Measurements from ENCODE around the gene FGF22. TPM values are rescaled to one million over a fixed set of nuclear protein-coding genes. Genes with fewer than 3 reads are reported as not detected.

Gene FGF22
- polyA plus RNA-seq, 1 donor from 2014 or later, result 0.48 TPM

GRCh38 chr19:640606-641189, 1.0 kb downstream of the FGF22 start:
- Histone ChIP-seq H3F3A (ENCODE audit: insufficient read depth, low read length, poor library complexity, severe bottlenecking) (no peaks in the 10 kb centered on the region), H3K9me3 (ENCODE audit: low read length) (no peaks in the 10 kb centered on the region), H3K9ac (ENCODE audit: low read length) (no peak overlapping the region), H3K27ac (ENCODE audit: low read length) (no peak overlapping the region), H3K9me2 (ENCODE audit: insufficient read depth, low read length) (no peaks in the 10 kb centered on the region), H3K27me3 (ENCODE audit: insufficient read depth, low read depth, low read length) (no peaks in the 10 kb centered on the region), H3K4me3 (ENCODE audit: low read length) (no peak overlapping the region), H2AFZ (ENCODE audit: low read depth, low read length) (no peak overlapping the region), H3K4me2 (ENCODE audit: low read length) (no peak overlapping the region), H3K79me2 (replicated peaks; ENCODE audit: insufficient read depth, low read length) (no peaks in the 10 kb centered on the region), H3K36me3 (ENCODE audit: insufficient read depth, low read length) (no peaks in the 10 kb centered on the region), H4K20me1 (ENCODE audit: insufficient read depth) (no peaks in the 10 kb centered on the region)
- TF ChIP-seq EZH2 (IDR thresholded peaks at IDR 0.05; ENCODE audit: borderline replicate concordance, insufficient read depth, low read length, poor library complexity, severe bottlenecking) (no peak), MXI1 (conservative IDR thresholded peaks at IDR 0.05; ENCODE audit: poor library complexity, severe bottlenecking) (no peak)

- no peaks in the 10 kb centered on the region for H3K79me2 ChIP-seq (replicated peaks; ENCODE audit: insufficient read depth, low read length)
- H3K9me3 ChIP-seq (ENCODE audit: low read length), result no peaks in the 10 kb centered on the region
- no peak overlapping the region for H3K4me2 ChIP-seq (ENCODE audit: low read length)
Observed at GRCh38 chr19:641702-642101, 2.0 kb downstream of the FGF22 start.

More at GRCh38 chr19:641702-642101, 2.0 kb downstream of the FGF22 start:
- H3K27me3 ChIP-seq (ENCODE audit: insufficient read depth, low read depth, low read length), result no peaks in the 10 kb centered on the region
- H3K36me3 ChIP-seq (ENCODE audit: insufficient read depth, low read length), result no peaks in the 10 kb centered on the region
- H3K9ac ChIP-seq (ENCODE audit: low read length), result no peak overlapping the region
- no peak overlapping the region for H2AFZ ChIP-seq (ENCODE audit: low read depth, low read length)
- H3K27ac ChIP-seq (ENCODE audit: low read length), result no peak overlapping the region
- H3K9me2 ChIP-seq (ENCODE audit: insufficient read depth, low read length), result no peaks in the 10 kb centered on the region
- no peaks in the 10 kb centered on the region for H4K20me1 ChIP-seq (ENCODE audit: insufficient read depth)
- H3K4me3 ChIP-seq (ENCODE audit: low read length), result no peak overlapping the region
- H3F3A ChIP-seq (ENCODE audit: insufficient read depth, low read length, poor library complexity, severe bottlenecking), result no peaks in the 10 kb centered on the region
- TF ChIP-seq CTCF (IDR thresholded peaks at IDR 0.05; ENCODE audit: poor library complexity, severe bottlenecking) (no peak), EZH2 (IDR thresholded peaks at IDR 0.05; ENCODE audit: borderline replicate concordance, insufficient read depth, low read length, poor library complexity, severe bottlenecking) (no peak), EP300 (conservative IDR thresholded peaks at IDR 0.05; ENCODE audit: poor library complexity, severe bottlenecking) (no peak), POLR2AphosphoS5 (IDR thresholded peaks at IDR 0.05) (no peak), RAD21 (conservative IDR thresholded peaks at IDR 0.05) (no peak), REST (IDR thresholded peaks at IDR 0.05; ENCODE audit: borderline replicate concordance) (no peak), TAF1 (IDR thresholded peaks at IDR 0.05; ENCODE audit: low read depth) (no peak), MXI1 (conservative IDR thresholded peaks at IDR 0.05; ENCODE audit: poor library complexity, severe bottlenecking) (no peak), SMC3 (conservative IDR thresholded peaks at IDR 0.05; ENCODE audit: poor library complexity) (no peak)
